H7 (cell line): Measurements from ENCODE around the gene PCDH9. TPM values are rescaled to one million over a fixed set of nuclear protein-coding genes. Genes with fewer than 3 reads are reported as not detected.

Experiments
- DNase-seq: peaks from one replicate; pipeline ENCODE4 v3.0.0; 2012
- H3K27me3 ChIP-seq: 2 replicates; pipeline ENCODE4 v1.6.0; 2011; ENCODE audit warnings: mild to moderate bottlenecking, low read length; ENCODE audit not compliant: control insufficient read depth, insufficient read depth
- H3K36me3 ChIP-seq: replicated peaks from 2 replicates; pipeline ENCODE4 v1.5.1; 2011; ENCODE audit warnings: low read length; ENCODE audit not compliant: control insufficient read depth, insufficient read depth
- H3K4me3 ChIP-seq: 2 replicates; pipeline ENCODE4 v1.5.1; 2011; ENCODE audit warnings: low read depth, mild to moderate bottlenecking, control low read depth, low read length, moderate library complexity; ENCODE audit not compliant: insufficient read depth
- total RNA-seq: library from RNA; depleted of rRNA; stranded (reverse); fragments of >200 nt; shearing (Covaris generic); gene quantifications from 2 replicates; pipeline ENCODE4 v1.2.3, GENCODE V29; 2014

Gene PCDH9
- total RNA-seq, 1 experiment from 2014 or later = 0.14 TPM

GRCh38 chr13:66879988-66880387, 350.1 kb downstream of the PCDH9 start:
- DNase-seq = no peak
- H3K36me3 ChIP-seq = no peaks in the 10 kb centered on the region
- no peaks in the 10 kb centered on the region for H3K27me3 ChIP-seq
- H3K4me3 ChIP-seq = no peak overlapping the region

GRCh38 chr13:66875264-66875663, 354.9 kb downstream of the PCDH9 start:
- Histone ChIP-seq H3K36me3 (no peaks in the 10 kb centered on the region), H3K4me3 (no peak overlapping the region), H3K27me3 (no peaks in the 10 kb centered on the region)
- no peak for DNase-seq

- DNase-seq = no peak
- Histone ChIP-seq H3K4me3 (no peak overlapping the region), H3K36me3 (no peaks in the 10 kb centered on the region), H3K27me3 (no peaks in the 10 kb centered on the region)
These were observed 365.5 kb downstream of the PCDH9 start for GRCh38 chr13:66864627-66865026.

- no peak overlapping the region for H3K4me3 ChIP-seq
These were observed 369.2 kb downstream of the PCDH9 start for GRCh38 chr13:66860878-66861417.

GRCh38 chr13:66859934-66860877, 369.9 kb downstream of the PCDH9 start:
- Histone ChIP-seq H3K27me3 (no peaks in the 10 kb centered on the region), H3K4me3 (no peak overlapping the region), H3K36me3 (no peaks in the 10 kb centered on the region)
- DNase-seq = no peak

More at GRCh38 chr13:66860878-66861417, 369.2 kb downstream of the PCDH9 start:
- no peaks in the 10 kb centered on the region for H3K27me3 ChIP-seq
- no peak for DNase-seq
- no peaks in the 10 kb centered on the region for H3K36me3 ChIP-seq

GRCh38 chr13:66859078-66859477, 371.1 kb downstream of the PCDH9 start:
- no peak for DNase-seq
- H3K4me3 ChIP-seq = no peak overlapping the region
- H3K27me3 ChIP-seq = no peaks in the 10 kb centered on the region
- no peaks in the 10 kb centered on the region for H3K36me3 ChIP-seq

- Histone ChIP-seq H3K27me3 (no peaks in the 10 kb centered on the region), H3K4me3 (no peak overlapping the region)
- no peak for DNase-seq
These were observed 372.0 kb downstream of the PCDH9 start for GRCh38 chr13:66858163-66858562.

GRCh38 chr13:66855131-66855530, 375.0 kb downstream of the PCDH9 start:
- Histone ChIP-seq H3K4me3 (no peak overlapping the region), H3K27me3 (no peaks in the 10 kb centered on the region), H3K36me3 (no peaks in the 10 kb centered on the region)
- no peak for DNase-seq

More at GRCh38 chr13:66858163-66858562, 372.0 kb downstream of the PCDH9 start:
- H3K36me3 ChIP-seq = no peaks in the 10 kb centered on the region

GRCh38 chr13:66853564-66853963, 376.6 kb downstream of the PCDH9 start:
- Histone ChIP-seq H3K4me3 (no peak overlapping the region), H3K27me3 (no peaks in the 10 kb centered on the region), H3K36me3 (no peaks in the 10 kb centered on the region)
- no peak for DNase-seq

GRCh38 chr13:66849706-66850105, 380.4 kb downstream of the PCDH9 start:
- peak; percentile 14 for DNase-seq

GRCh38 chr13:66847541-66847940, 382.6 kb downstream of the PCDH9 start:
- no peaks in the 10 kb centered on the region for H3K27me3 ChIP-seq
- no peak overlapping the region for H3K4me3 ChIP-seq
- H3K36me3 ChIP-seq = no peaks in the 10 kb centered on the region
- no peak for DNase-seq

More at GRCh38 chr13:66849706-66850105, 380.4 kb downstream of the PCDH9 start:
- Histone ChIP-seq H3K27me3 (no peaks in the 10 kb centered on the region), H3K4me3 (no peak overlapping the region), H3K36me3 (no peaks in the 10 kb centered on the region)

- no peak for DNase-seq
- no peak overlapping the region for H3K4me3 ChIP-seq
These were observed 384.7 kb downstream of the PCDH9 start for GRCh38 chr13:66845393-66845792.

GRCh38 chr13:66844933-66845332, 385.2 kb downstream of the PCDH9 start:
- H3K36me3 ChIP-seq = no peaks in the 10 kb centered on the region
- no peak for DNase-seq
- H3K27me3 ChIP-seq = no peaks in the 10 kb centered on the region
- H3K4me3 ChIP-seq = no peak overlapping the region

More at GRCh38 chr13:66845393-66845792, 384.7 kb downstream of the PCDH9 start:
- no peaks in the 10 kb centered on the region for H3K27me3 ChIP-seq
- H3K36me3 ChIP-seq = no peaks in the 10 kb centered on the region

GRCh38 chr13:66842766-66843165, 387.4 kb downstream of the PCDH9 start:
- DNase-seq = no peak
- Histone ChIP-seq H3K4me3 (no peak overlapping the region), H3K36me3 (no peaks in the 10 kb centered on the region), H3K27me3 (no peaks in the 10 kb centered on the region)

- DNase-seq = no peak
- H3K4me3 ChIP-seq = no peak overlapping the region
- no peaks in the 10 kb centered on the region for H3K36me3 ChIP-seq
- H3K27me3 ChIP-seq = no peaks in the 10 kb centered on the region
These were observed 389.5 kb downstream of the PCDH9 start for GRCh38 chr13:66840621-66841020.
